Body of pancreas (tissue), 4 donors: Measurements from ENCODE around the gene SPDYE6. TPM values are rescaled to one million over a fixed set of nuclear protein-coding genes. Genes with fewer than 3 reads are reported as not detected.
A peak's percentile ranks its signal among the peaks of the same experiment; 100 is the strongest.

Experiments used
- ATAC-seq: fragments of 150-250 bp; one replicate; pipeline ENCODE4 v1.9.1; 2016
- DNase-seq, 4 donors: peaks; one replicate each; pipeline ENCODE4 v3.0.0-alpha.2; 2019
- H3K27ac ChIP-seq, 4 donors: fragments of 200-600 bp; sonication (generic); 1 replicate in 3 of 4; 2 replicates in 1 of 4; pipeline versions ENCODE4 v1.5.1 to v1.6.1; 2016 to 2019; ENCODE audit warnings: mild to moderate bottlenecking in 1 of 4, mixed read lengths in 1 of 4, moderate library complexity in 1 of 4
- H3K27me3 ChIP-seq, 2 donors: fragments of 200-600 bp; sonication (generic); one replicate each; pipeline ENCODE4 v1.6.0; 2016; ENCODE audit warnings: mild to moderate bottlenecking in 1 of 2
- H3K36me3 ChIP-seq, 2 donors: fragments of 200-600 bp; sonication (generic); replicated peaks in 1 of 2; 2 replicates each; pipeline ENCODE4 v1.5.1; 2016; ENCODE audit warnings: low read depth in 2 of 2; ENCODE audit not compliant: insufficient read depth in 1 of 2
- H3K4me1 ChIP-seq: fragments of 200-600 bp; sonication (generic); one replicate; pipeline ENCODE4 v1.6.0; 2016
- H3K4me3 ChIP-seq, 2 donors: fragments of 200-600 bp; sonication (generic); 1 replicate in 1 of 2; 2 replicates in 1 of 2; pipeline ENCODE4 v1.5.1; 2016 to 2019
- H3K9me3 ChIP-seq, 3 donors: fragments of 200-600 bp; sonication (generic); 1 replicate in 2 of 3; 2 replicates in 1 of 3; pipeline ENCODE4 v1.5.1; 2016
- CTCF ChIP-seq, 7 experiments: fragments of 450-650 bp in 4 of 7; fragments of 200-600 bp in 3 of 7; sonication (generic) in 3 of 7; IDR thresholded peaks; one replicate each; pipeline ENCODE4 v1.5.1; 2016 to 2019; ENCODE audit warnings: antibody characterized with exemption in 7 of 7
- POLR2A ChIP-seq, 3 donors: fragments of 450-650 bp; IDR thresholded peaks; one replicate each; pipeline ENCODE4 v1.6.1; 2016; ENCODE audit warnings: antibody characterized with exemption in 3 of 3, mild to moderate bottlenecking in 2 of 3
- WGBS, 2 donors: methylation state at CpG; one replicate each; pipeline ENCODE4 v1.1.5; 2017; 5-methylcytosine and 5-hydroxymethylcytosine counted together
- intact Hi-C: fragments of 100-400 bp; cut with DNase I; formaldehyde crosslinking; loops from one replicate; pipeline ENCODE4 v1.15.1; 2023
- total RNA-seq, 2 donors: library from RNA; depleted of rRNA; stranded (reverse); fragments of >200 nt; gene quantifications; one replicate each; pipeline ENCODE4 v1.1.0, GENCODE V29; 2016

SPDYE6 gene
- total RNA-seq, 2 donors from 2014 or later: not detected

GRCh38 chr7:102398543-102398942 is 42.3 kb upstream of the SPDYE6 start:
- no peak for DNase-seq
- WGBS, 2 donors: 89 to 90% methylated on average over 8 of the region's 8 CpGs
- TF ChIP-seq POLR2A (IDR thresholded peaks at IDR 0.05): no peak
- intact Hi-C loops: no loop called here
- no peak overlapping the region for H3K27ac ChIP-seq
- H3K36me3 ChIP-seq: peaks cover 0 to 8% of the 10 kb centered on the region in 2 donors
- peaks cover 17% of the 10 kb centered on the region for H3K4me1 ChIP-seq
- no peaks in the 10 kb centered on the region for H3K27me3 ChIP-seq
- no peak overlapping the region for H3K4me3 ChIP-seq
- H3K9me3 ChIP-seq: no peaks in the 10 kb centered on the region
- ATAC-seq: no peak

- DNase-seq (no peak), ATAC-seq (no peak)
- Histone ChIP-seq H3K27ac (peak overlapping the region; percentile 56 to 84 (median 70)), H3K9me3 (no peaks in the 10 kb centered on the region), H3K4me3 (peak overlapping the region; percentile 84 to 87), H3K4me1 (peaks cover 17% of the 10 kb centered on the region), H3K27me3 (no peaks in the 10 kb centered on the region), H3K36me3 (peaks cover 0 to 3% of the 10 kb centered on the region in 2 donors)
- 0 to 1% methylated on average over 12 of the region's 12 CpGs for WGBS, 2 donors
- intact Hi-C loops: no loop called here
- TF ChIP-seq POLR2A (IDR thresholded peaks at IDR 0.05) (no peak), CTCF (IDR thresholded peaks at IDR 0.05) (no peak)
Measured at GRCh38 chr7:102396710-102397019, 40.4 kb upstream of the SPDYE6 start.

- no peaks in the 10 kb centered on the region for H3K27me3 ChIP-seq
- peak within 1 kb of the TSS; percentile 60 to 84 (median 72) for H3K27ac ChIP-seq
- DNase-seq (peak; percentile 84 to 93 (median 86)), ATAC-seq (peak; percentile 94)
- no peak for TF ChIP-seq CTCF (IDR thresholded peaks at IDR 0.05)
- peak; percentile 14 to 74 (median 63) for TF ChIP-seq POLR2A (IDR thresholded peaks at IDR 0.05)
- WGBS, 2 donors: 0% methylated on average over 19 to 57 of the region's 59 CpGs
- H3K9me3 ChIP-seq: no peaks in the 10 kb centered on the region
- H3K4me1 ChIP-seq: peaks cover 17% of the 10 kb centered on the region
- H3K4me3 ChIP-seq: peak within 1 kb of the TSS; percentile 84 to 87
- peaks cover 0 to 3% of the 10 kb centered on the region in 2 donors for H3K36me3 ChIP-seq
- intact Hi-C loops: no loop called here
Measured at GRCh38 chr7:102395873-102396709, 39.8 kb upstream of the SPDYE6 start, which contains the start of gene PRKRIP1. PRKRIP1 (plus strand) TSS chr7:102396363; CDS start chr7:102396412, 49 bp downstream.

GRCh38 chr7:102395592-102395872 is 39.3 kb upstream of the SPDYE6 start:
- H3K27me3 ChIP-seq: no peaks in the 10 kb centered on the region
- no peak overlapping the region for H3K4me3 ChIP-seq
- intact Hi-C loops: no loop called here
- 3 to 12% methylated on average over 9 of the region's 9 CpGs for WGBS, 2 donors
- H3K36me3 ChIP-seq: peaks cover 0 to 3% of the 10 kb centered on the region in 2 donors
- no peaks in the 10 kb centered on the region for H3K9me3 ChIP-seq
- ATAC-seq: no peak
- H3K27ac ChIP-seq: peak overlapping the region; percentile 60 to 84 (median 72)
- no peak for DNase-seq
- TF ChIP-seq POLR2A (IDR thresholded peaks at IDR 0.05) (no peak), CTCF (IDR thresholded peaks at IDR 0.05) (no peak)
- H3K4me1 ChIP-seq: peaks cover 17% of the 10 kb centered on the region

GRCh38 chr7:102393467-102393866 is 37.2 kb upstream of the SPDYE6 start:
- no peak for DNase-seq
- no peaks in the 10 kb centered on the region for H3K27me3 ChIP-seq
- intact Hi-C loops: loop anchor here (5.0 kb wide), 1 partner anchor 111 kb away; no protein-coding TSS in a partner anchor
- TF ChIP-seq CTCF (IDR thresholded peaks at IDR 0.05) (no peak), POLR2A (IDR thresholded peaks at IDR 0.05) (no peak)
- H3K4me1 ChIP-seq: peaks cover 17% of the 10 kb centered on the region
- no peaks in the 10 kb centered on the region for H3K9me3 ChIP-seq
- H3K36me3 ChIP-seq: no peaks in the 10 kb centered on the region
- 77 to 84% methylated on average over 8 to 9 of the region's 9 CpGs for WGBS, 2 donors
- no peak for ATAC-seq
- H3K4me3 ChIP-seq: no peak overlapping the region
- no peak overlapping the region for H3K27ac ChIP-seq
